ENCODE measurements around the gene CASZ1.

GRCh38 chr1:10829965-10830515, 33.6 kb upstream of the CASZ1 start:
- no peak for TF ChIP-seq CTCF (conservative IDR thresholded peaks at IDR 0.05 in 1 of 2, IDR thresholded peaks at IDR 0.05 in 1 of 2; ENCODE audit: low read depth in 1 of 2, low read length in 2 of 2)
- TF ChIP-seq EZH2 (IDR thresholded peaks at IDR 0.05; ENCODE audit: low read length, missing control alignments) = no peak
